H9 (cell line): ENCODE data around the gene GTPBP6. TPM values are rescaled to one million over a fixed set of nuclear protein-coding genes. Genes with fewer than 3 reads are reported as not detected.
"Not testable (repeated sequence)": the region's sequence is repeated elsewhere in the genome, so short reads cannot be mapped to it uniquely, and the experiment has no call there.

Experiments
- DNase-seq: peaks from one replicate; pipeline ENCODE4 v3.0.0-alpha.2; 2017
- H2AFZ ChIP-seq: one replicate; pipeline ENCODE4 v1.6.1; 2013; ENCODE audit warnings: mild to moderate bottlenecking, low read length, control low read depth, moderate library complexity
- H2AK5ac ChIP-seq: 2 replicates; pipeline ENCODE4 v1.6.1; 2013; ENCODE audit warnings: low read length, control low read depth, mixed read lengths; ENCODE audit not compliant: insufficient read length
- H2BK120ac ChIP-seq: one replicate; pipeline ENCODE4 v1.6.1; 2013; ENCODE audit warnings: low read depth, mild to moderate bottlenecking, low read length, control low read depth, inconsistent platforms; ENCODE audit not compliant: poor library complexity, severe bottlenecking
- H2BK12ac ChIP-seq: 2 replicates; pipeline ENCODE4 v1.6.1; 2013; ENCODE audit warnings: low read length, control low read depth, mixed read lengths, low read depth; ENCODE audit not compliant: insufficient read length
- H2BK15ac ChIP-seq: 2 replicates; pipeline ENCODE4 v1.6.1; 2013; ENCODE audit warnings: low read depth, low read length, control low read depth
- H2BK20ac ChIP-seq: one replicate; pipeline ENCODE4 v1.6.1; 2013; ENCODE audit warnings: low read depth, mild to moderate bottlenecking, low read length, control low read depth, inconsistent platforms; ENCODE audit not compliant: poor library complexity, severe bottlenecking
- H2BK5ac ChIP-seq: 2 replicates; pipeline ENCODE4 v1.6.1; 2013; ENCODE audit warnings: low read length, control low read depth, mixed read lengths; ENCODE audit not compliant: insufficient read length
- H3K14ac ChIP-seq: 2 replicates; pipeline ENCODE4 v1.6.1; 2013; ENCODE audit warnings: low read length, control low read depth; ENCODE audit not compliant: insufficient read depth
- H3K18ac ChIP-seq: 2 replicates; pipeline ENCODE4 v1.6.1; 2013; ENCODE audit warnings: low read depth, mild to moderate bottlenecking, mixed read lengths, low read length, control low read depth; ENCODE audit not compliant: insufficient read length
- H3K23ac ChIP-seq: 2 replicates; pipeline ENCODE4 v1.6.1; 2013; ENCODE audit warnings: low read length, control low read depth, mixed read lengths, low read depth; ENCODE audit not compliant: insufficient read length
- H3K23me2 ChIP-seq: 2 replicates; pipeline ENCODE4 v1.6.1; 2013; ENCODE audit warnings: low read depth, mild to moderate bottlenecking, mixed read lengths, low read length, control low read depth; ENCODE audit not compliant: insufficient read length, poor library complexity, severe bottlenecking
- H3K27ac ChIP-seq: 2 replicates; pipeline ENCODE4 v1.5.1; 2013; ENCODE audit warnings: low read length, control low read depth, mixed read lengths, low read depth; ENCODE audit not compliant: insufficient read length
- H3K27me3 ChIP-seq: 2 replicates; pipeline ENCODE4 v1.6.1; 2013; ENCODE audit warnings: low read length, control low read depth, inconsistent platforms; ENCODE audit not compliant: insufficient read depth
- H3K4ac ChIP-seq: 2 replicates; pipeline ENCODE4 v1.6.1; 2013; ENCODE audit warnings: low read depth, mild to moderate bottlenecking, control low read depth, inconsistent platforms, low read length, moderate library complexity
- H3K4me1 ChIP-seq: 2 replicates; pipeline ENCODE4 v1.6.1; 2013; ENCODE audit warnings: low read length, control low read depth, inconsistent platforms; ENCODE audit not compliant: insufficient read depth
- H3K4me2 ChIP-seq: 2 replicates; pipeline ENCODE4 v1.6.1; 2013; ENCODE audit warnings: low read length, control low read depth, mixed read lengths; ENCODE audit not compliant: insufficient read length, insufficient read depth
- H3K56ac ChIP-seq: 2 replicates; pipeline ENCODE4 v1.6.1; 2013; ENCODE audit warnings: low read depth, mild to moderate bottlenecking, mixed read lengths, low read length, control low read depth; ENCODE audit not compliant: insufficient read length
- H3K79me1 ChIP-seq: 2 replicates; pipeline ENCODE4 v1.6.1; 2013; ENCODE audit warnings: low read depth, mild to moderate bottlenecking, moderate library complexity, low read length, control low read depth, inconsistent platforms; ENCODE audit not compliant: insufficient read depth, poor library complexity, severe bottlenecking
- H3K79me2 ChIP-seq: 2 replicates; pipeline ENCODE4 v1.6.1; 2013; ENCODE audit warnings: low read length, control low read depth, inconsistent platforms; ENCODE audit not compliant: insufficient read depth
- H3K9ac ChIP-seq: 2 replicates; pipeline ENCODE4 v1.6.1; 2013; ENCODE audit warnings: low read length, control low read depth, mixed read lengths; ENCODE audit not compliant: insufficient read length; ENCODE audit errors: extremely low read depth
- H3K9me3 ChIP-seq: one replicate; pipeline ENCODE4 v1.6.1; 2013; ENCODE audit warnings: low read depth, low read length, inconsistent platforms; ENCODE audit not compliant: control insufficient read depth
- H3T11ph ChIP-seq: one replicate; pipeline ENCODE4 v1.6.1; 2013; ENCODE audit warnings: mild to moderate bottlenecking, low read length, control low read depth, inconsistent platforms
- H4K20me1 ChIP-seq: one replicate; pipeline ENCODE4 v1.6.1; 2013; ENCODE audit not compliant: control insufficient read depth, insufficient read length, insufficient read depth
- H4K5ac ChIP-seq: 2 replicates; pipeline ENCODE4 v1.6.1; 2013; ENCODE audit warnings: low read depth, mild to moderate bottlenecking, mixed read lengths, low read length, control low read depth; ENCODE audit not compliant: insufficient read length
- H4K8ac ChIP-seq: replicated peaks from 2 replicates; pipeline ENCODE4 v1.6.1; 2013; ENCODE audit warnings: low read length, control low read depth, mixed read lengths, low read depth; ENCODE audit not compliant: insufficient read length
- H4K91ac ChIP-seq: 2 replicates; pipeline ENCODE4 v1.6.1; 2013; ENCODE audit warnings: low read depth, mild to moderate bottlenecking, moderate library complexity, mixed read lengths, low read length, control low read depth; ENCODE audit not compliant: insufficient read length
- H3K27ac Mint-ChIP-seq, 3 experiments: 2 replicates in 2 of 3; 3 replicates in 1 of 3; pipeline ENCODE4 v1.8.0; 2020 to 2021; ENCODE audit warnings: mixed read lengths in 3 of 3, mild to moderate bottlenecking in 1 of 3, moderate library complexity in 1 of 3
- H3K27me3 Mint-ChIP-seq: 2 replicates; pipeline ENCODE4 v1.8.0; 2021; ENCODE audit warnings: low read depth, mild to moderate bottlenecking, moderate library complexity, mixed read lengths
- H3K36me3 Mint-ChIP-seq, 3 experiments: 2 replicates in 2 of 3; 3 replicates in 1 of 3; pipeline ENCODE4 v1.8.0; 2020 to 2021; ENCODE audit warnings: low read depth in 3 of 3, mixed read lengths in 3 of 3; ENCODE audit not compliant: insufficient read depth in 1 of 3
- H3K4me1 Mint-ChIP-seq, 2 experiments: 2 replicates each; pipeline ENCODE4 v1.8.0; 2020; ENCODE audit warnings: mixed read lengths in 2 of 2
- H3K4me3 Mint-ChIP-seq, 2 experiments: 2 replicates in 1 of 2; 3 replicates in 1 of 2; pipeline ENCODE4 v1.8.0; 2020 to 2021; ENCODE audit warnings: mild to moderate bottlenecking in 2 of 2, mixed read lengths in 2 of 2, moderate library complexity in 1 of 2
- H3K9me3 Mint-ChIP-seq, 2 experiments: 2 replicates in 1 of 2; 3 replicates in 1 of 2; pipeline ENCODE4 v1.8.0; 2020; ENCODE audit warnings: mild to moderate bottlenecking in 2 of 2, mixed read lengths in 2 of 2, moderate library complexity in 1 of 2
- CTCF ChIP-seq: fragments of 200-600 bp; sonication (generic); conservative IDR thresholded peaks from 3 replicates; pipeline ENCODE4 v1.8.0; 2021; ENCODE audit warnings: antibody characterized with exemption, mild to moderate bottlenecking
- WGBS: extraction: QIAGEN DNeasy Blood & Tissue Kit; methylation state at CpG from one replicate; pipeline ENCODE4 v1.1.7; 2013; ENCODE audit warnings: missing lambda C conversion rate, low lambda C conversion rate, mixed read lengths; ENCODE audit not compliant: insufficient read length; ENCODE audit errors: extremely low coverage; 5-methylcytosine and 5-hydroxymethylcytosine counted together
- total RNA-seq: library from RNA; stranded (reverse); gene quantifications from 2 replicates; pipeline ENCODE4 v1.2.1, GENCODE V29; 2021

Gene GTPBP6
- total RNA-seq, 1 experiment from 2014 or later, result 64.0 TPM

GRCh38 chrX:264634-265455, 53.8 kb downstream of the GTPBP6 start:
- Histone ChIP-seq H3K4ac (no peak overlapping the region), H3K4me1 (no peaks in the 10 kb centered on the region), H3K27ac (no peak overlapping the region), H3K79me2 (no peaks in the 10 kb centered on the region), H3K23me2 (no peaks in the 10 kb centered on the region), H4K91ac (no peak overlapping the region), H2BK20ac (no peak overlapping the region), H2BK120ac (no peak overlapping the region), H2BK12ac (no peak overlapping the region), H3K18ac (no peak overlapping the region), H3K9me3 (no peaks in the 10 kb centered on the region), H2AK5ac (no peak overlapping the region), H3K9ac (no peak overlapping the region), H3T11ph (no peak overlapping the region), H3K4me2 (no peak overlapping the region), H3K14ac (no peak overlapping the region), H3K56ac (no peak overlapping the region), H3K79me1 (no peaks in the 10 kb centered on the region), H2BK15ac (no peak overlapping the region), H2AFZ (no peak overlapping the region), H2BK5ac (no peak overlapping the region), H3K23ac (no peak overlapping the region), H3K27me3 (no peaks in the 10 kb centered on the region), H4K20me1 (no peaks in the 10 kb centered on the region), H4K5ac (no peak overlapping the region), H4K8ac (no peak overlapping the region)
- no peaks in the 10 kb centered on the region for H3K27me3 Mint-ChIP-seq
- no CpG with 5 or more reads among the region's 16 CpGs for WGBS
- TF ChIP-seq CTCF, result no peak
- no peak overlapping the region; a peak in 1 of 7 replicates for H3K27ac Mint-ChIP-seq
- H3K4me3 Mint-ChIP-seq, result no peak overlapping the region
- no peaks in the 10 kb centered on the region; a peak in 1 of 5 replicates for H3K9me3 Mint-ChIP-seq
- no peak for DNase-seq
- peaks cover 8 to 10% of the 10 kb centered on the region in 2 experiments for H3K4me1 Mint-ChIP-seq
- no peaks in the 10 kb centered on the region; a peak in 1 of 7 replicates for H3K36me3 Mint-ChIP-seq

- no CpG with 5 or more reads among the region's 16 CpGs for WGBS
- not testable (repeated sequence) for H3K4me1 ChIP-seq, H2BK15ac ChIP-seq, H3K4ac ChIP-seq, H3K27ac ChIP-seq, H2AFZ ChIP-seq, DNase-seq, H4K5ac ChIP-seq, H4K8ac ChIP-seq, H2BK20ac ChIP-seq, H4K20me1 ChIP-seq, H3K56ac ChIP-seq, H3K23me2 ChIP-seq, H3K79me2 ChIP-seq, H2BK5ac ChIP-seq, H2BK120ac ChIP-seq, H3T11ph ChIP-seq, H3K36me3 Mint-ChIP-seq, H3K9ac ChIP-seq, H2AK5ac ChIP-seq, H3K18ac ChIP-seq, H3K4me3 Mint-ChIP-seq, H3K9me3 ChIP-seq, H3K79me1 ChIP-seq, H3K23ac ChIP-seq, H3K4me2 ChIP-seq, H4K91ac ChIP-seq, H3K9me3 Mint-ChIP-seq, H3K14ac ChIP-seq, H3K27me3 Mint-ChIP-seq, H2BK12ac ChIP-seq, H3K27me3 ChIP-seq
- peaks cover 10 to 13% of the 10 kb centered on the region in 2 experiments for H3K4me1 Mint-ChIP-seq
- peak overlapping the region in 1 of 3 experiments; percentile 76; a peak in 1 of 7 replicates for H3K27ac Mint-ChIP-seq
These were observed 54.6 kb downstream of the GTPBP6 start for GRCh38 chrX:264006-264405.
